ENCODE measurements around the gene TMEM220. TPM values are rescaled to one million over a fixed set of nuclear protein-coding genes. Genes with fewer than 3 reads are reported as not detected.

The TMEM220 gene
- total RNA-seq, 1 experiment from 2014 or later = not detected

GRCh38 chr17:10724546-10725195, 5.2 kb downstream of the TMEM220 start:
- BruUV-seq (replicated peaks) = no TSS peak
- Mint-ChIP-seq H3K36me3 (ENCODE audit: insufficient read depth, unreplicated experiment) (no peaks in the 10 kb centered on the region), H3K9me3 (ENCODE audit: low read depth, unreplicated experiment) (no peaks in the 10 kb centered on the region), H3K4me3 (ENCODE audit: low read depth, unreplicated experiment) (no peak overlapping the region), H3K27ac (ENCODE audit: unreplicated experiment) (no peak overlapping the region), H3K4me1 (ENCODE audit: low read depth, unreplicated experiment) (no peaks in the 10 kb centered on the region), H3K27me3 (ENCODE audit: unreplicated experiment) (peaks cover 2% of the 10 kb centered on the region)
- CTCF ChIA-PET = interaction anchor here (1.3 kb wide), 1 partner anchor 12 kb away, joined by 4 read pairs; no protein-coding TSS in a partner anchor
- DNase-seq = no peak
- intact Hi-C loops (cut with micrococcal nuclease; ENCODE audit: unreplicated experiment) = no loop called here
- no peak for TF ChIP-seq CTCF (IDR thresholded peaks at IDR 0.05; ENCODE audit: unreplicated experiment)

- no peaks in the 10 kb centered on the region for H3K36me3 Mint-ChIP-seq (ENCODE audit: insufficient read depth, unreplicated experiment)
- DNase-seq = no peak
- H3K27ac Mint-ChIP-seq (ENCODE audit: unreplicated experiment) = no peak overlapping the region
- TF ChIP-seq CTCF (IDR thresholded peaks at IDR 0.05; ENCODE audit: unreplicated experiment) = no peak
- intact Hi-C loops (cut with micrococcal nuclease; ENCODE audit: unreplicated experiment) = no loop called here
- H3K9me3 Mint-ChIP-seq (ENCODE audit: low read depth, unreplicated experiment) = no peaks in the 10 kb centered on the region
- no peaks in the 10 kb centered on the region for H3K27me3 Mint-ChIP-seq (ENCODE audit: unreplicated experiment)
- CTCF ChIA-PET = interaction anchor here (0.5 to 1.2 kb wide), 2 partner anchors 12 to 1090 kb away, joined by 3 to 4 read pairs; no protein-coding TSS in a partner anchor
- H3K4me3 Mint-ChIP-seq (ENCODE audit: low read depth, unreplicated experiment) = no peak overlapping the region
- H3K4me1 Mint-ChIP-seq (ENCODE audit: low read depth, unreplicated experiment) = no peaks in the 10 kb centered on the region
- no TSS peak for BruUV-seq (replicated peaks)
Measured at GRCh38 chr17:10718547-10718946, 11.3 kb downstream of the TMEM220 start.

- intact Hi-C loops (cut with micrococcal nuclease; ENCODE audit: unreplicated experiment) = no loop called here
- no peaks in the 10 kb centered on the region for H3K27me3 Mint-ChIP-seq (ENCODE audit: unreplicated experiment)
- BruUV-seq (replicated peaks) = no TSS peak
- no peaks in the 10 kb centered on the region for H3K9me3 Mint-ChIP-seq (ENCODE audit: low read depth, unreplicated experiment)
- no peaks in the 10 kb centered on the region for H3K36me3 Mint-ChIP-seq (ENCODE audit: insufficient read depth, unreplicated experiment)
- CTCF ChIA-PET = no interaction called here
- no peak for DNase-seq
- H3K4me3 Mint-ChIP-seq (ENCODE audit: low read depth, unreplicated experiment) = no peak overlapping the region
- H3K27ac Mint-ChIP-seq (ENCODE audit: unreplicated experiment) = no peak overlapping the region
- TF ChIP-seq CTCF (IDR thresholded peaks at IDR 0.05; ENCODE audit: unreplicated experiment) = no peak
- no peaks in the 10 kb centered on the region for H3K4me1 Mint-ChIP-seq (ENCODE audit: low read depth, unreplicated experiment)
Measured at GRCh38 chr17:10716218-10716617, 13.6 kb downstream of the TMEM220 start.

GRCh38 chr17:10713318-10713717, 16.5 kb downstream of the TMEM220 start:
- Mint-ChIP-seq H3K4me3 (ENCODE audit: low read depth, unreplicated experiment) (no peak overlapping the region), H3K36me3 (ENCODE audit: insufficient read depth, unreplicated experiment) (no peaks in the 10 kb centered on the region), H3K9me3 (ENCODE audit: low read depth, unreplicated experiment) (no peaks in the 10 kb centered on the region), H3K27me3 (ENCODE audit: unreplicated experiment) (no peaks in the 10 kb centered on the region), H3K27ac (ENCODE audit: unreplicated experiment) (no peak overlapping the region), H3K4me1 (ENCODE audit: low read depth, unreplicated experiment) (no peaks in the 10 kb centered on the region)
- TF ChIP-seq CTCF (IDR thresholded peaks at IDR 0.05; ENCODE audit: unreplicated experiment) = no peak
- DNase-seq = no peak
- intact Hi-C loops (cut with micrococcal nuclease; ENCODE audit: unreplicated experiment) = no loop called here
- CTCF ChIA-PET = no interaction called here
- no TSS peak for BruUV-seq (replicated peaks)
